Liver (tissue), 9 donors: ENCODE measurements around the gene PHF2. TPM values are rescaled to one million over a fixed set of nuclear protein-coding genes. Genes with fewer than 3 reads are reported as not detected.

ENCODE experiments used
- DNase-seq: peaks from one replicate; pipeline ENCODE4 v3.0.0-alpha.2; 2017; ENCODE audit warnings: low spot score
- H3K27ac ChIP-seq, 2 donors: one replicate each; pipeline ENCODE4 v1.7.0; 2013; ENCODE audit warnings: inconsistent platforms in 2 of 2, low read length in 2 of 2, control low read depth in 1 of 2, low read depth in 1 of 2, mild to moderate bottlenecking in 1 of 2
- H3K27me3 ChIP-seq, 4 donors: one replicate each; pipeline versions ENCODE4 v1.6.1 to v1.7.0; 2013; ENCODE audit warnings: low read length in 3 of 4, inconsistent platforms in 1 of 4, mild to moderate bottlenecking in 1 of 4, moderate library complexity in 1 of 4; ENCODE audit not compliant: control insufficient read depth in 4 of 4, insufficient read depth in 4 of 4
- H3K36me3 ChIP-seq, 4 donors: one replicate each; pipeline versions ENCODE4 v1.6.1 to v1.7.0; 2013; ENCODE audit warnings: low read length in 3 of 4, mild to moderate bottlenecking in 3 of 4, low read depth in 1 of 4, moderate library complexity in 1 of 4; ENCODE audit not compliant: control insufficient read depth in 4 of 4, insufficient read depth in 3 of 4
- H3K4me1 ChIP-seq, 4 donors: one replicate each; pipeline versions ENCODE4 v1.6.1 to v1.7.0; 2013; ENCODE audit warnings: low read length in 3 of 4, mild to moderate bottlenecking in 3 of 4, moderate library complexity in 1 of 4; ENCODE audit not compliant: control insufficient read depth in 4 of 4, insufficient read depth in 4 of 4
- H3K4me3 ChIP-seq, 3 donors: one replicate each; pipeline versions ENCODE4 v1.6.1 to v1.7.0; 2013; ENCODE audit warnings: low read length in 3 of 3, control low read depth in 1 of 3, low read depth in 1 of 3, mild to moderate bottlenecking in 1 of 3
- H3K9ac ChIP-seq, 2 donors: one replicate each; pipeline ENCODE4 v1.7.0; 2013; ENCODE audit warnings: low read length in 2 of 2, mild to moderate bottlenecking in 2 of 2, moderate library complexity in 2 of 2, control low read depth in 1 of 2, low read depth in 1 of 2
- H3K9me3 ChIP-seq, 4 donors: one replicate each; pipeline versions ENCODE4 v1.6.1 to v1.7.0; 2013; ENCODE audit warnings: low read length in 3 of 4; ENCODE audit not compliant: control insufficient read depth in 4 of 4
- FOXA1 ChIP-seq: IDR thresholded peaks from 2 replicates; pipeline ENCODE4 v1.6.1; 2016; ENCODE audit warnings: antibody characterized with exemption
- HNF4G ChIP-seq: IDR thresholded peaks from 2 replicates; pipeline ENCODE4 v1.6.1; 2016; ENCODE audit warnings: antibody characterized with exemption
- NR2F2 ChIP-seq: IDR thresholded peaks from 2 replicates; pipeline ENCODE4 v1.6.1; 2016; ENCODE audit warnings: antibody characterized with exemption
- RXRA ChIP-seq, 2 donors: IDR thresholded peaks; 2 replicates each; pipeline ENCODE4 v1.6.1; 2017 to 2018; ENCODE audit warnings: antibody characterized with exemption in 2 of 2, mild to moderate bottlenecking in 1 of 2
- SP1 ChIP-seq: IDR thresholded peaks from 2 replicates; pipeline ENCODE4 v1.6.1; 2018; ENCODE audit warnings: antibody characterized with exemption, mild to moderate bottlenecking
- WGBS: extraction: QIAGEN DNeasy Blood & Tissue Kit; methylation state at CpG from one replicate; pipeline ENCODE4 v1.1.7; 2013; 5-methylcytosine and 5-hydroxymethylcytosine counted together
- polyA plus RNA-seq, 2 donors: library from polyadenylated mRNA; stranded (reverse) in 1 of 2; unstranded in 1 of 2; fragments of 200-250 nt in 1 of 2; fragments of >200 nt in 1 of 2; fragmentation: Nextera tagmentation in 1 of 2; extraction: Ambion mirVana in 1 of 2; gene quantifications; one replicate each; pipeline versions ENCODE4 v1.2.1 to v1.2.3, GENCODE V29; 2013 to 2015
- total RNA-seq, 2 donors: library from RNA; depleted of rRNA; stranded (reverse); fragments of >200 nt; gene quantifications; one replicate each; pipeline ENCODE4 v1.2.3, GENCODE V29; 2014
- TF ChIP-seq, protein P1 (sequence below): IDR thresholded peaks from 2 replicates; pipeline ENCODE4 v1.6.1; 2016; ENCODE audit warnings: antibody characterized with exemption
- TF ChIP-seq, protein P2 (sequence below): IDR thresholded peaks from 2 replicates; pipeline ENCODE4 v1.6.1; 2016; ENCODE audit warnings: antibody characterized with exemption
- donor health status: healthy.
- donor health status: healthy.
- donor health status: healthy.
- donor health status: healthy.
- donor health status: healthy.

PHF2 gene
- total and polyA plus RNA-seq, 4 donors: 2.3 to 8.6 (median 6.7) TPM

DNA sequence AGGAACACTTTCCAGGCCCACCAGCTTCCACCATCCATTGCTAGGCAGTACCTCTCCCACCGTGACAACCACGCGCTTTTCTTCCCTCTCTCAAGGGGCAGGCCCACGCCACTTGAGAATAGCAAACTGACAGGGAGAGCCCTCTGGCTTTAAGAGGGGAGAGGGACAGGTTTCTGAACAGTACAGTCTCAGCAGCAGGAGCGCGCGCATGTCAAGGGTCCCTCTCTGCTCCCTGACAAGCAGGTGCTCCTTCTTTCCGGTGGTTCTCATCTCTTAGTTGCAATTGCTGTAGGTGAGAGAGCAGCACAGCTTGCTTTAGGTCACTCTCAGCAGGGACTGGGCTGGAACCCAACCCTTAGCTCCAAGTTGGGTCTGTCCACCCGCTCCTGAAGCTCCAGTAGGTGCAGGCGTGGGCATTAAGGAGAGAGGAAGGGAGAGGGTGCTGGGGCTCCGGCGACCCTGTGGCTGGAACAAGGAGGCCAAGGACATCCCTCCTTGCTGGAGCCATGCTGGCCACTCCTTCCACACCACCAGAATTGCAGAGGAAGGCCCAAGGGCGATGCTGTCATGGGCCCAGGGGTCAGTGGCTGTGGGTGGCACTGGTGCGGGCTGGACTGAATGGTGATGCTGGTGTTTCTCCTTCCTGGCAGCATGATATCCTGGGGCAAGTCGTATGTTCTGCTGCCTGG is 9.0 kb upstream of the PHF2 start:
- Histone ChIP-seq H3K36me3 (peaks cover 2 to 19% (median 16%) of the 10 kb centered on the region in 4 donors), H3K27ac (peak overlapping the region; percentile 85 to 87), H3K27me3 (no peaks in the 10 kb centered on the region), H3K9me3 (peaks cover 0 to 4% (median 0%) of the 10 kb centered on the region in 4 donors), H3K4me1 (peaks cover 3 to 14% (median 9%) of the 10 kb centered on the region in 4 donors), H3K9ac (peak overlapping the region; percentile 75 to 90), H3K4me3 (peak overlapping the region; percentile 49 to 68 (median 67))
- no peak for TF ChIP-seq NR2F2
- DNase-seq: no peak
- 74% methylated on average over 15 of the region's 15 CpGs for WGBS

DNA sequence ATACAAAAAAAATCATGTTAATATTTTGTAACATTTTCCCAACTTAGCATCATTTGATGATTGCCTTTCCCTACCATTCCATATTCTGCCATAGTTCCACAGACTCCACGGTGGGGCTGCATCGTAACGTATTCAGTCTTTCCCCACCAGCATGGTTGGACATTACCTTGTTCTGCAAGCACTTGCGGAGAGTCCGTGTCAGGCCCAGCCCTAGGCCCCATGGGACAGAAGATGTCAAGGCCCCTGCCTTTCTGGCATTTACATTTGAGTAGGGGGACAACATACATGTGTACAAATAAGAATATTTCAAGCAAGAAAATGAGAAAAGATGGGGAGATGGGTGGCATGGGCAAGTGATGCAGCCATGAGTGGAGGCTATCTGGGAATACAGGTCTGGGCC is 8.2 kb upstream of the PHF2 start:
- no peak overlapping the region for H3K9ac ChIP-seq

DNA sequence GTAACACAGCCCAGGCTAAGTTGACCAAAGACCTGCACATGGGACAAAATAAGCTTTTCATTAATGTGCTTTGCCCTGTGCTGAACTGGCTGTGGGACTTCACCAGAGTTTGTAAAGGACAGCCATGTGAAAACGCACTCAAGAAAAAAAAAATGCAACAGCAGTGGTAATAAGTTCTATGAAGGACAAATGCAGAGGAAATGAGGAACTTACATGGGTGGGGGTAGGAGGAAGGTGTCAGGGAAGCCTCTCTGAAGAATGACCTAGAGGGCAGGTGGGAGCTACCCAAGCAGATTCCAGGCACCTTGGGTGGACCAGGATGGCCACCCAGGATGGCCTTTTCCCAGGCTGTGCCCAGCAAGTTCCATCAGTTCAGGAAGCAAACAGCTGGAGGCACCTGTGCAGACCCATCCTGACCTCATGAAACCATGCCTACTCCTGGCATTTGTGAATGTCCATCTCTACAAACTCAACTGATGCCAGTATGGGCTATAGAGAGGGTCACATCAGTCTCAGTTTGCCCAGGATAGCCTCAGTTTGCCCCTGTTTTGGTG is 6.7 kb upstream of the PHF2 start:
- H3K9ac ChIP-seq: no peak overlapping the region
- peaks cover 0 to 4% (median 0%) of the 10 kb centered on the region in 4 donors for H3K9me3 ChIP-seq
- no peaks in the 10 kb centered on the region for H3K27me3 ChIP-seq
- no peak for TF ChIP-seq HNF4G
- no peak overlapping the region for H3K4me3 ChIP-seq
- peaks cover 3 to 14% (median 10%) of the 10 kb centered on the region in 4 donors for H3K4me1 ChIP-seq
- H3K27ac ChIP-seq: no peak overlapping the region
- H3K36me3 ChIP-seq: no peaks in the 10 kb centered on the region
- DNase-seq: no peak
- WGBS: 73% methylated on average over 1 of the region's 1 CpG

More for the DNA sequence above, 8.2 kb upstream of the PHF2 start:
- no peak for DNase-seq
- no peak overlapping the region for H3K4me3 ChIP-seq
- no peak overlapping the region for H3K27ac ChIP-seq
- TF ChIP-seq, protein P1, sequence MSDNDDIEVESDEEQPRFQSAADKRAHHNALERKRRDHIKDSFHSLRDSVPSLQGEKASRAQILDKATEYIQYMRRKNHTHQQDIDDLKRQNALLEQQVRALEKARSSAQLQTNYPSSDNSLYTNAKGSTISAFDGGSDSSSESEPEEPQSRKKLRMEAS: no peak
- TF ChIP-seq, protein P2, sequence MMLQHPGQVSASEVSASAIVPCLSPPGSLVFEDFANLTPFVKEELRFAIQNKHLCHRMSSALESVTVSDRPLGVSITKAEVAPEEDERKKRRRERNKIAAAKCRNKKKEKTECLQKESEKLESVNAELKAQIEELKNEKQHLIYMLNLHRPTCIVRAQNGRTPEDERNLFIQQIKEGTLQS: no peak
- TF ChIP-seq FOXA1 (no peak), SP1 (no peak), HNF4G (no peak)
- H3K9me3 ChIP-seq: peaks cover 0 to 4% (median 0%) of the 10 kb centered on the region in 4 donors
- WGBS: 97% methylated on average over 5 of the region's 5 CpGs
- H3K36me3 ChIP-seq: peaks cover 0 to 13% (median 11%) of the 10 kb centered on the region in 4 donors
- no peaks in the 10 kb centered on the region for H3K27me3 ChIP-seq
- H3K4me1 ChIP-seq: peaks cover 3 to 14% (median 9%) of the 10 kb centered on the region in 4 donors

DNA sequence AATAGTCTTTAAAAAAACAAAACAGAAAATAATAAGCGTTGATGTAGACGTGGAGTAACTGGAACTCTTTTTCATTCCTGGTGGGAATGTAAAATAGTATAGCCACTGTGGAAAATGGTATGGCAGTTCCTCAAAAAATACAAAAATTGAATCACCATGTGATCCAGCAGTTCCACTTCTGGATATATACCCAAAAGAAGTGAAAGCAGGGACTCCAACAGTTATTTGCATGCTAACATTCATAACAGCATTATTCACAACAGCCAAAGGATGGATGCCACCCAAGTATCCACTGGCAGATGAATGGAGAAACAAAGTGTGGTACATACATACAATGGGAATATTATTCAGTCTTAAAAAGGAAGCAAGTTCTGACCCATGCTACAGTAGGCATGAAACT is 4.2 kb upstream of the PHF2 start:
- no peak overlapping the region for H3K27ac ChIP-seq
- no peak overlapping the region for H3K4me3 ChIP-seq
- H3K4me1 ChIP-seq: peaks cover 6 to 18% (median 13%) of the 10 kb centered on the region in 4 donors
- no peak overlapping the region for H3K9ac ChIP-seq
- H3K9me3 ChIP-seq: peaks cover 0 to 4% (median 0%) of the 10 kb centered on the region in 4 donors
- 98% methylated on average over 2 of the region's 2 CpGs for WGBS
- no peak for DNase-seq
- TF ChIP-seq FOXA1 (no peak), RXRA (IDR thresholded peaks at IDR 0.05) (no peak), SP1 (no peak)
- TF ChIP-seq, protein P2: no peak
- H3K36me3 ChIP-seq: no peaks in the 10 kb centered on the region
- H3K27me3 ChIP-seq: no peaks in the 10 kb centered on the region
